ENCODE results near the gene KCNQ5.

GRCh38 chr6:72922401-72922800 is 300.5 kb downstream of the KCNQ5 start:
- TF ChIP-seq CTCF (IDR thresholded peaks at IDR 0.05) (no peak), POLR2A (IDR thresholded peaks at IDR 0.05) (no peak)
